Amniotic stem cell (primary cell): ENCODE measurements around the gene SCGN.

Experiments used
- DNase-seq: peaks from one replicate; lab custom pipeline; 2025; lab: John Stamatoyannopoulos, UW

Gene SCGN, protein sequence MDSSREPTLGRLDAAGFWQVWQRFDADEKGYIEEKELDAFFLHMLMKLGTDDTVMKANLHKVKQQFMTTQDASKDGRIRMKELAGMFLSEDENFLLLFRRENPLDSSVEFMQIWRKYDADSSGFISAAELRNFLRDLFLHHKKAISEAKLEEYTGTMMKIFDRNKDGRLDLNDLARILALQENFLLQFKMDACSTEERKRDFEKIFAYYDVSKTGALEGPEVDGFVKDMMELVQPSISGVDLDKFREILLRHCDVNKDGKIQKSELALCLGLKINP

DNA sequence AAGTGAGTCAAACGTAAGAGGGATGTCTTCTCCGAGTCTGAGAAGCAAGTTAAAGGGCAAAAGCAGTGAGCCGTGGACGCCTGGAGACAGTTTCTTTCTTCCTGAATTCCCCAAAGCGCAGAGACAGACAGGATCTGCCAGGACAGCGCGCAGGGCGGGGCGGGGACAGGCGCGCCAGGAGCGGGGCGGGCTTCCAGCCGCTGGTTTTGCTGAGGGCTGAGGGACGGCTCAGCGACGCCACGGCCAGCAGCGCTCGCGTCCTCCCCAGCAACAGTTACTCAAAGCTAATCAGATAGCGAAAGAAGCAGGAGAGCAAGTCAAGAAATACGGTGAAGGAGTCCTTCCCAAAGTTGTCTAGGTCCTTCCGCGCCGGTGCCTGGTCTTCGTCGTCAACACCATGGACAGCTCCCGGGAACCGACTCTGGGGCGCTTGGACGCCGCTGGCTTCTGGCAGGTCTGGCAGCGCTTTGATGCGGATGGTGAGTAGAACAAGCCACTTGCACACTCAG lies at the start of gene SCGN:
Gene SCGN (plus strand): TSS at position 209 of the 509 bp plus-strand sequence. CDS start 189 bp downstream, at position 398.
- no peak for DNase-seq

DNA sequence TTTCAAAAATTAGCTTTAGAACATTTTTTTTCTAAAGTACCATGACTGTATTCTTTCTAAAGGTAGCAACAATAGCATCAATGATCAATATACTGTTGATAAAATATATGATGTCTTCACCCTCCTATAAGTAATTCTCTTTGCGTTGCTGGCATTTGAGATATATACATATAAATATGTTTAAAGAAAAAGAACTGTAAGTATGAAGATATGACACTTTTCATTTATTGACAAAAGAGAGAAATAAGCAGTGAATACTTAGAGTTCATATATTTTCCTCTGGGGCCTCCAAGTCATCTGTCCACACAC lies 49.4 kb upstream of the SCGN start:
- DNase-seq, result no peak

DNA sequence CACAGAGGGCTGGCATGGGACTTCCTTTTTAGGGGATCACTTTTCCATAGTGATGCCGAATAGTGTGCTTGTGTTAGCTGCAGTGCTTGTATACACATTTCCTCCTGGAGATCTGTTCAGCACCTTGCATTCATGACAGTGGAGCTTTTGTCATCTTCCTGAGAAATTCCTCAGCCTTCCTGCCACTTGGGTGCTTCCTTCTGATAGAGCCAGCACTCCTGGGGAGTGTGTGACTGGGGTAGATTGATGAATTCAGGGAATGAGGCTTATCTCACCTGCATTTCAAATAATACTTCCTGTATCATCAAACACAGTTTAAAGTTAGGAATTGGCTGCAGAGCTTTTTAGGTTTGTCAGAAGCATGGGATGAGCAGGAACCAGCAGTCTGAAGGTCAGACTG lies 48.8 kb upstream of the SCGN start:
- no peak for DNase-seq

DNA sequence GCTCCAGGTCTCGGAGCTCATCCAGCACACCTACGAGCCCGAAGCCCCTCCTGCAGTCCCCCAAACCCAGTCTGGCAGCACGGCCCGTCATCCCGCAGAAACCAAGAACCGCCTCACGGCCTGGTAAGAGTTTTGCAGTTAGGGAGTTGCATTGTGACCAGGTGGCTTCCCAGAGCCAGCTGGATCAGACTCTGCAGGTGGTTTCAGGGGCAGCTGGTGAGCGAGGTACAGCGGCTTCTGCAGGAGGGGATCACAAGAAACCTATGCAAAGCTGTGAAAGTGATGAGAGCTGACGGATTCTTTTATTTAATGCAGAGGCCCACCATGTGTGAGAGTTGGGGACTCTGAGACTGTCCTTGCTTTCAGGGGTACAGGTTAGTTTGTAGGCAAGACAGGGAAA lies 45.9 kb upstream of the SCGN start:
- DNase-seq, result no peak

DNA sequence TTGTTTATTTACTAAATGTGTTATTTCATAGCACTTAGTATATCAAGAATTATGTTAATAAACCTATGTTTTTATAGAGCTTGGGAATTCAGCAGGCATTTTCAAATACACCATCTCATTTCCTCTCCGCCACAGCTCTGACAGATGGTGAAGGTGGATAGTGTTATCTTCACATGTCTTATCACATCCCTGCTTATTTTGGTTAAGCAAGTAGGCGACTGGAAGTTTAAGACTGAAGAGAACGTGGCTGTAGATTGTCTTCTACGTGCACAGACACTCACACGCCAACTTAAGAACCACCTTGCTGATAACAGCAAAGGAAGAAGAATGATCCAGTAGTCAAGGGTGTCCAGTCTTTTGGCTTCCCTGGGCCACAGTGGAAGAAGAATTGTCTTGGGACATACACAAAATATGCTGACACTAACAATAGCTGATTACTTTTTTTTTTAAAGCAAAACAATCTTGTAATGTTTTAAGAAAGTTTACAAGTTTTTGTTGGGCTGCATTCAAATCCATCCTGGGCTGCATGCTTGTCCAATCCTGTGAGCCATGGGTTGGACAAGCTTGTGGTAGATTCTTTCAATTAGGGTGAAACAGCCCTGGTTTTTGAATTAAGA lies 43.3 kb upstream of the SCGN start:
- DNase-seq, result no peak

DNA sequence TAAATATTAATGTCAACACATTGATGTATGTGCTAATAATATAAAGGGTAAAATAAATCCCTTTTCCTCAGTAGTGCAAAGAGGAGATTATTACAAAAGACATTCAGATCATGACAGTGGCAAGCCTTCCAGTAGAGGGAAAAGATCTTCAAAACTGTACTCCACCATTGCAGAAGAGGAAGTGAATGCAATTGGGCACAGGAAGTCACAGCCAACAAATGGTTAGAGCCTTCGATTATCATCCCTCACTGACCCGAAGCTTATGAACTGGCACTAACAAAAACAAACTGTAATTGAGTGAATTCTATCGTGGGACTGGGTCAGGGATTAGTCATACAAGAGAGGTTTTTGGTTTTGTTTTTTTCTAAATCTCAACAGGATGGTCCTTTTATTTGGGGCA lies 39.3 kb upstream of the SCGN start:
- DNase-seq, result no peak

DNA sequence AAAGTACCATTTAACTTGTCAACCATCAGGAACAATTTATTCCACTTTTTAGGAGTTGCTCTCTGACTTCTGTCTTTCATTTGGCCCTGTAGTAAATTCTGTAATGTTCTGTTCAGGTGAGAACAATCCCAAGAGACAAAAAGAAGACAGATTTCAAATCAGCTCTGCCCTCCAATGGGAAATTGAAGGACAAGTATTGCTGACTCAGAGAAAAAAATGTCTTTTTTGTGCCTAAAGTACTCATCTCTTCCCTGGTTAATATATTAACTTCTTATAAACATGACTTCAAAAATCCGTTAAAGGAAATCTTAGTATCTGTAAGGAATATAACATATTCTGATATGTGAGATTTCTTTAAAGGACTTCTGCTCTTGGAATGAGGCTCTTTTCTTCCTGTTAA lies 38.6 kb upstream of the SCGN start:
- no peak for DNase-seq

DNA sequence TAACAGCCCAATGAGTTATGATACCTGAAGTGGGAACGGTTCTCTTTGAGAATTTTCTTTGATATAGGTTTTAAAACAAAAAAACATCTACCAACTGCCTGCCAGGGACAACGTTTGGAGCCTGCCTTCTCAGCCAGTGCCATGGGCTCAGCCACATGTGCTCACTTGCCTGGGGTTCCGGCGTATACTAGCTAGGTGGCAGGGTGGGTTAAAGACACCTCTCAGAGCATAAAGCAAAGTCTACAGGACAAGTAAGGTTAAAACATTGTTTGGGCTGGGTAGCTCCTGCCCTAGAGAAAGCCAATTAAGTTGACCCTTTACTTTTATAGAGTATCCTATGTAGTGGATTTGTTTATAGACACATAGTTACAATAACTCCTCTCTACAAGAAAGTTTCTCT lies 38.0 kb upstream of the SCGN start:
- DNase-seq, result no peak

DNA sequence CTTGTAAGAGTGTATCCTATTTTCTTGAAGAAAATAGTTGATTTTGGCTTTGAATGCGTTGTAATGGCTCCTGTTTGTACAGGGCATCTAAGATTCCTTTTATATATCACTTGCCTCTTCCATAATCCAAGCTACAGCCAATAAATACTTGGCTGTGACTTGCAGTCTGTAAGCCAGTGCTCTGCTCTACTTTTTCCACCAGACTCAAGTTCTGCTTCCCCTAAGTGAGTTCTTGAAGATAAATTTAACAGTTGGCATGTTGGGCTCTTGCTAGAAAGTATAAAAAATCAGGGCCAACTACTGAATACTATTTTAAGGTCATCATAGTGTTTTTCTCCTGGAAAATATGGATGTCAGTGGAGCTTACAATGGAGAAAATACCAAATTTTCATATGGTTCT lies 36.5 kb upstream of the SCGN start:
- no peak for DNase-seq

DNA sequence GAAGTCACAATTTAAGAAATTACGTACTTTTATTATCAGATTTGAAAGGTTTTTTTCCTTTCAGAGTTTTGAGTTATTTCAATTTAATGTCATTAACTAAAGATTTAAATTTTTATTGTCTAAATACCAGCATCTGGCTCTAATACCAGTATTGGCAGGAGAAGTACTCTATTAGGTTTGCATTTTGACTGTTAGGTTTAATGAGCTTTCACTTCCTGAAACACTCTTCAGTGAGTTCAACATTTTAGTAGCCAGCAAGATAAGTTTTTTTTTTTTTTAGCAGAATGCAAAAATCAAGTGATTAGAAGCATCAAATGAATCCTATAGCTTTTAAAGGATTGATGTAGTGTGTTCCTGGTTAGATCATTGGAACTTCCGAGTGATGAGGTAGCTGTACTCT lies 34.0 kb upstream of the SCGN start:
- no peak for DNase-seq

DNA sequence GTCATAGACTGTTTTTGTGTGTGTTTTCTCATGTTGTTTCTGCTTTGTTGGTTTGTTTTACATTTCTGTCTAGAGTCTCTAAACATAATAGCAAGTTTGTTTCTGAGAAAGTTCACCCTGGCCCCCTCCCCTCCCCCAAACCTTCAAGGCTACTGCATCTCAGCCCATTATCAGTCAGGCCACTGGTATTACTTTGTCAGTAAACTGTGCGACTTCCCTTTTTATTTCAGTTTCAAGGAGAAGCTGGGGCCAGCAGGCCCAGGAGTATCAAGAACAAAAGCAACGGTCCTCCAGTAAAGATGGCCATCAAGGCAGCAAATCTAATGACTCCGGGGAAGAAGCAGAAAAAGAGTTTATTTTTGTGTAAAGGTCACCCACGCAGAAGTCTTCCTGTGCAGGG lies 32.8 kb upstream of the SCGN start:
- DNase-seq, result no peak

DNA sequence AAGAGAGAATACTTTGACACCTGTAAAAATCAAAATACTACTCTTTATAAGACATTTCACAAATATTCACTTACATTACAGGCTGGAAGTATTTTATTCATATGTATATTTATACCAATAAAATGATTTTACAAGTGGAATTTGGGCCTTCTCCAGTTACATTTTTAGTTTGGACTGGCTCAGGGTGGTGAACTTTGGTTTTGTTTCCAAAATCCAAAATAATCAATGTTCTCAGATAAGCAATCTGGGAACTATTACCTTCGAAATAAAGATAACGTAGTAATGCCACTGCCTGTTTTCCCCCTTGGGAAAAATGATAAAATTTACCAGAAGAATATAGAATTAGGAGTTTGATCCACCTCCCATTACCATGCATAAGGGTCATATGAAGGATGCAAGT lies 31.6 kb upstream of the SCGN start:
- no peak for DNase-seq

DNA sequence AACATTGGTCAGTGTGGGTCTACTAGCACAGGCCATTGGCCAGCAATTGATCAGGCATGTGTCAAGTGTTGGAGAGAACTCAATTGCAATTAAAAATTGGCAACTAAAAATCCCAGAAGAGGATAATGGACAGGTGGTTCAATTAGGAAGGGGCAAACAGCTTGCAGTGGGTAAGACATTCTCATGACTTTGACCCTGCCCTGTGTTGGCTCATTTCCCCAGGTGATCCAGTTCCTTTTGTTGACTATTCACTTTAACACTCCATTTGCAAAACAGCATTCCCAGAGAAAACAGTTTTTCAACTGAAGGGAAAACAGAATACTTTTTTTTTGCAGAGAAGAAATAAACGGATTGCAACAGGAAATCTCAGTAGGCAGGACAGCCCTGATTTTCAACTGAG lies 28.9 kb upstream of the SCGN start:
- DNase-seq, result no peak

DNA sequence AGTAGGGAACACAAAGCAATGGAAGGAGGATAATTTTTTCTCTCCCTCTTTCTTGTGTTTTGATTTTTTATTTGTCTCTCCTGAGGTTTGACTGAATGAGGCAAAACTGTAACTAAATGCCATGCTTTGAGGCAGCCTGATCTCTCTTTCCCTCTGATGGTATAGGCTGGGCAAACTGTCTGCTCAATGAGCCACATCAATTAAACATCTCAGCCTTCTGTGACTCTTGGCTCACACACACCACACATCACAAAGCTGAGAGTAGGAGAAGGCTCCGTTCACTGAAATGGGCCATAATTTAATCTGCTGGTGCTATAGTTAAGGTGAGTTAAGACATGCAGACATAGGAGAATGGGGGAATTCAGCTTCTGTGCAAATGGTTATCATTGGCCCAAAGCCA lies 28.1 kb upstream of the SCGN start:
- no peak for DNase-seq

DNA sequence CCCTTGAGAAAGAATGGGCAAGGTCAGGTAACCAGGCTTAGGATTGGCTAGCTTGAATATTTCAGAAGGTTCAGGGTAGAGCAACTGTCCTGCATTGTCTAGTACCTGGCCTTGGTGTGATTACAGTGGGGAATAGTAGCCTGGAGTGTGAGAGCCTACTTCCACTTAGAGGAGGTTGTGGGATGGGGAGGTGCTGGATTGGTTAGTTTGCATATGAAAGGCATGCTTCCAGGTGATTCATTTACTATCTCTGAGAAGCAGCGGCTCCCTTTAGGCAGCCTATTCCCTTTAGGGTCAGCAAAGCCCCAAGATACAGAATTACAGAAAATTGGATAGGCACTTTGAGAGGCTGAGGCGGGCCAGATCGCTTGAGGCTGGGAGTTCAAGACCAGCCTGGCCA lies 25.0 kb upstream of the SCGN start:
- no peak for DNase-seq

DNA sequence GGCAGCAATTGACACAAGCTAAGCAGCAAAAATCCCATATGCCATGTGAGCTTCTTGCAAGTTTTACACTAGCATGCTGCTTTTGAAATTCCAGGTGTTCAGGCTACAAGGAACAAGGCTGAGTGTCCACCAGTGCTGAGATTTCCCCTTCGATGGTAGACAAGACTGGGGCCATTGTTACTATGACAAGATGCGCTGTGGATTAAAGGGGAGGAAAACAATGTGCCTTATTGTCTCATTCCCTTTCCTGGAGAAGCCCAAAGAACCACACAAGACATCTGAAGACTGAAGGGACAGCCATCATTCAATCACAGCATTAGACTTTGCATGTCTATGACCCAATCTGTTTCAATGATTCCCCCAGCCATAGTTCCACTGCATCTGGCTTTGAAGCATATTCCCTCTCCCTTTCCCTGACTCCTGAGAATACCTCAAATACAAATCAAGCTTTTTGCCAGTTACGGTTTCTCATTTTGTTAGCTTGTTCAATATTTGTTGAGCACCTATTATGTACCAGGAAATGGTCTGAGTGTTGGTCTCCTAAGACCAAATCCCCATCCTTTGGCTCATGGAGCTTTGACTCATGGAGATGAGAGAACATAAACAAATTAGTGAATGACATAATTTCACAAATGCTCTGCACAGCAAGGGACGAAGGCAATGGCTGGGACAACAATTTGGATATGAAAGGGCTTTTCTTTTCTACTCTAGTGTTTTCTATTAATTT lies 23.4 kb upstream of the SCGN start:
- no peak for DNase-seq

DNA sequence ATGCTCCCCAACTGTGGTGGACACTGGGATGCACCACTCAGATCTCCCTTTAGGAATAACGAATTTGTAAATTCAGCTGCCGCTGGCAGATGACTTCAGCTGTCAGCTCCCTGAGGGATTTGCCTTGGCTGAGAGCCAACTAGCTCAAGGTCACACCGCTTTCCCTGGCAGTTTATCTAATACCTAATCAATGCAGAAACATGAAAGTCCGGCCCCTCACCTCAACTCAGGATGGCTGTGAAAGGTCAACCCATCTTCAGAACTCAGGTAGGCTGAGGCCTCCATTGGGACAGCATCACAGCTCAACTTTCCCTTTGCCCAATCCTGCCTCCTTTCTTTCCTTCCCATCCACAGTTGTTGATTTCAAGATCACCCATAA lies 22.8 kb upstream of the SCGN start:
- no peak for DNase-seq

DNA sequence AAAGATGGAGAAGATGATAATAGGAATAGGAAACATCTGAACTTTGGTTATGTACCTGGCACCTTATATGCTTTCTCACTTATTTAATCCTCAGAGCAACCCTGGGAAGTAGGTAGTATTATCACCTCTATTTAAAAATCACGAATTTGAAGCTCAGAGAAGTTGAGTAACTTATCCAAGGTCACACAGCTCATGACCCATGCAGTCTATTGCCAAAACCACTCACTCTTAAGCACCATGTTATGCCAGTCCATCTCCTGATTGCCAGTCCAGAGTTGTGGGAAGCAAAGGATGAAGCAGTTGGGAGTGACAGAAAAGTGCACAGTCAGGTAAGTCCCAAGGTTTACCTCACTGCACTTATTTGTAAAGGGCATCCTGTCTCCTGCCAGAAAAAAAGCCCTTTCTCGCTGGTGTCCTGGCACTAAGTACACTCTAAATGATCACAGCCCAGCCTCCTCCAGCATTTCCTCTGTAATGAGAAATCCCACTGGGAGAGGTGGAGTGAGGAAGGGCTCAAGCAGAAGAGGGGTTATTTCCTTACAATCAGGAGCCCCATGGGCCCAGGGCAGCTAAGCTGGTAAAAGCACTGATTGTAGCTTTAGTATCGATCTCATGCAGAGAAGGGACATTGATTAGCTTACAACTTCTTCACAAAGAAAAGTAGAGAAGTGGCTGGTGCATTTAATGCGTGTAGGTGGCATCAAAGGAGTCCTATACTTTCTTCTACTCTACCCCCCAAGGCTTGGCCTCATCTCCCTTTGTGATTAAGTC lies 21.3 kb upstream of the SCGN start:
- no peak for DNase-seq

DNA sequence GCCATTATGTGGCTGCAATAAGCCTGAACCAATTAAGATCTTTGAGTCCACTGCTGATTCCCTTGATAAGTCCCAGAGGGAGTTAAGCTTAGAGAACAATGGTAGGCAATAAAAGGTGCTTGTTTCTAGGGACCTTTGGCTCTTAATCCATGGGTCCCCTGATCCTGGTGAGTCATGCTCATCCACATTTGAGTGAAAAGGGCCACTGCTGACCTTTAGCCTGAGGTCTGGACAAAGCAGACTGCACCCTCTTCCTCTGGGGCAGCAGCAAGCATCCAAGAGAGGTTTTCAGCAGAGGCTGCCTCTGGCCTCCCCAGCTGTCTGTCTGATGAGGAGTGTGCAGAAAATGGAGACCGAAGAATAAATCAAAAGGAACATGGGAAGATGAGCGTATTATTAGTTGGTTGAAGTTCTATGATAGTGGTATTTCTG lies 16.1 kb upstream of the SCGN start:
- DNase-seq, result no peak

DNA sequence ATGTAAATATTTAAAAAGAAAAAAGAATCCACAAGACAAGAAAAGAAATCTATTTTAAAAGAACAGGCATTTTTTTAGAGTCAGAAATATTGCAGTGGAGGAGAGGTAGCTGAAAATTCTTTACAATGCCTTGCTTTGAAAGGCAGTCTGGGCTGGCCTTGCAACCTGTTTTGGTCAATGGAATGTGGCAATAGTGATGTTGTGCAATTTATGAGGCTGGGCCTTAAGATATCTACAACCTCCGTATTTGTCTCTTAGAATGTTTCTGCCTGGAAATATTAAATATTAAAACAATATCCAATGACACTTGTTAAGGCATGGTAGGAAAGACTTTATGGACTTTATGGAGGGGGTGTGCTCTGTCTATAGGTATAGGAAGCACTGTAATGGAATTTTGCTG lies 14.8 kb upstream of the SCGN start:
- no peak for DNase-seq

DNA sequence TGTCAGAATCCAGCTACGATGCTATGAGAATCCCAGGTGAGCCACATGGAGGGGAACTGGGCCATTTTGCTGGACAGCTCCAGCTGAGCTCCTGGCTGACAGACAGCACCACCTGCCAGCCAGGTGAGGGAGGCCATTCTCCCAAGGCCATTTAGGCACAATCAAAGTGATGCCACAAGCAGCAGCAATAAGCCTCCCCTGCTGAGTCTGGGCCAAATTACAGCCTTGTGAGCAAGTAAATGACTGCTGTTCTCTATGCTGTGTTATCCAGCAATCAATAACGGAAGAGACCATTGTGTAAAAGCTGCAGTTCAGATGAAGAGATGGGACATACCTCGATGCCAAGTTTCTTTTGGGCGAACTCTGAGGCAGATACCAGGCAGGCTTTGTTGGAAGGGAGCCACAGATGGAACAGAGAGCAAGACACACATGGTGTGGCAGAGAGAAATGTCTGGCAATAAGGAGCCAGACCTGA lies 14.0 kb upstream of the SCGN start:
- no peak for DNase-seq

DNA sequence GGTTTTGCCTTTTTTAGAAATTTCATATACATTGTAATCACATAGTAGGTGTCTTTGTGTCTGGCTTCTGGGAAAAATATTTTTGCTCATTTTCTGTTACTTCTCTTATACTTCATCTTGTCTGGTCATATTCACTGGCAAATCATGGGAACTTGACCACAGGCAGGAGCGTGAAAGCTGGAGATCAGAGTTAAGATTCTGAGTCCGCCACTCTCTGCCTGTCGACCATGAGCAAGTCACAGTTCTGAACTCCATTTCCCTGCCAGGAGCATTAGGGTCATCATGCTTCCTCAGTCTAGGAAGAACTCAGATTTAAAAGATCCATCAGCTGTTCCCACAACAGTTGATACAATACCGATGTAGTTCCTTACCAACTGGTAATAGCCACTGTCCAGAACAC lies 12.4 kb upstream of the SCGN start:
- no peak for DNase-seq

DNA sequence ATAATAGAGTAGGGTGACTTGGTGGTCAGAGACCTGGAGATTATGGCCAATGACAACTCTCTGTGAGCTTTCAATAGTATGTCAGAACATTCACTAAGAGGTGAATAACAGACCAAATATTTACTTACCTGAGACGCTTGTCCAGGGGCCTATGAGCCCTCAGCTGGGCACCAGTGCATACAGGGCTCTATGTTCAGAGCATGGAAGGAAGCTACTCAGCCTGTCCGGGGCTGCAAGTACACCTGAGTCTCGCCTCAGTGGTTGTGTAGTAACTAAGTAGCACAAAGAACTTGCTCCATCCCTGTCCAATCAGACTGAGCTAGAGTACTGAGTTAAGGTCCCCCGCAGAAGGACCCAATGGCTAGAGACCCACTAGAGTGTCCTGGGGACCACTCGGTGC lies 11.6 kb upstream of the SCGN start:
- no peak for DNase-seq
